Osteoblast (primary cell): ENCODE results near the gene LAMB4. TPM values are rescaled to one million over a fixed set of nuclear protein-coding genes. Genes with fewer than 3 reads are reported as not detected.

ENCODE experiments used
- DNase-seq: peaks from one replicate; pipeline ENCODE4 v3.0.0; 2011; ENCODE audit warnings: low spot score, mixed read lengths; ENCODE audit not compliant: insufficient read length; ENCODE audit errors: missing footprints
- H2AFZ ChIP-seq: 2 replicates; pipeline ENCODE4 v1.6.0; 2011; ENCODE audit warnings: mild to moderate bottlenecking, low read length
- H3K27ac ChIP-seq: 2 replicates; pipeline ENCODE4 v1.5.1; 2011; ENCODE audit warnings: mild to moderate bottlenecking, low read depth, low read length, moderate library complexity
- H3K27me3 ChIP-seq: 2 replicates; pipeline ENCODE4 v1.6.0; 2012; ENCODE audit warnings: mild to moderate bottlenecking, control low read depth, inconsistent platforms, low read length, moderate library complexity; ENCODE audit not compliant: insufficient read depth
- H3K36me3 ChIP-seq: 2 replicates; pipeline ENCODE4 v1.5.1; 2011; ENCODE audit warnings: mild to moderate bottlenecking, low read length, control low read depth, moderate library complexity; ENCODE audit not compliant: insufficient read depth
- H3K4me1 ChIP-seq: 2 replicates; pipeline ENCODE4 v1.5.1; 2011; ENCODE audit warnings: mild to moderate bottlenecking, low read length, control low read depth, moderate library complexity; ENCODE audit not compliant: insufficient read depth
- H3K4me2 ChIP-seq: 2 replicates; pipeline ENCODE4 v1.6.0; 2011; ENCODE audit warnings: mild to moderate bottlenecking, low read length; ENCODE audit not compliant: insufficient read depth
- H3K4me3 ChIP-seq: fragments of 200-600 bp; sonication (generic); 3 replicates; pipeline ENCODE4 v1.5.1; 2012; ENCODE audit warnings: mild to moderate bottlenecking, low read length, inconsistent platforms; ENCODE audit not compliant: insufficient read depth
- H3K79me2 ChIP-seq: 2 replicates; pipeline ENCODE4 v1.6.0; 2012; ENCODE audit warnings: mild to moderate bottlenecking, low read length, control low read depth, inconsistent platforms; ENCODE audit not compliant: insufficient read depth
- H3K9me3 ChIP-seq: 2 replicates; pipeline ENCODE4 v1.5.1; 2011; ENCODE audit warnings: low read depth, low read length, control low read depth
- H4K20me1 ChIP-seq: 2 replicates; pipeline ENCODE4 v1.6.0; 2012; ENCODE audit warnings: mild to moderate bottlenecking, low read length, control low read depth; ENCODE audit not compliant: insufficient read depth
- total RNA-seq: library from RNA; depleted of rRNA; stranded (reverse); fragments of >200 nt; gene quantifications from 2 replicates; pipeline ENCODE4 v1.2.3, GENCODE V29; 2012
- TF ChIP-seq, protein P1 (sequence below): IDR thresholded peaks from 2 replicates; pipeline ENCODE4 v1.5.1; 2011; ENCODE audit warnings: mild to moderate bottlenecking, low read depth, low read length, moderate library complexity; ENCODE audit errors: extremely low read depth

Gene LAMB4
- total RNA-seq, 1 donor: 0.36 TPM

GRCh38 chr7:108170251-108170650 lies 40.1 kb upstream of the LAMB4 start:
- H3K4me2 ChIP-seq: no peak overlapping the region
- no peaks in the 10 kb centered on the region for H3K36me3 ChIP-seq
- no peaks in the 10 kb centered on the region for H3K27me3 ChIP-seq
- H3K79me2 ChIP-seq: no peaks in the 10 kb centered on the region
- no peaks in the 10 kb centered on the region for H3K4me1 ChIP-seq
- no peak for DNase-seq
- no peak overlapping the region for H3K27ac ChIP-seq
- TF ChIP-seq, protein P1, sequence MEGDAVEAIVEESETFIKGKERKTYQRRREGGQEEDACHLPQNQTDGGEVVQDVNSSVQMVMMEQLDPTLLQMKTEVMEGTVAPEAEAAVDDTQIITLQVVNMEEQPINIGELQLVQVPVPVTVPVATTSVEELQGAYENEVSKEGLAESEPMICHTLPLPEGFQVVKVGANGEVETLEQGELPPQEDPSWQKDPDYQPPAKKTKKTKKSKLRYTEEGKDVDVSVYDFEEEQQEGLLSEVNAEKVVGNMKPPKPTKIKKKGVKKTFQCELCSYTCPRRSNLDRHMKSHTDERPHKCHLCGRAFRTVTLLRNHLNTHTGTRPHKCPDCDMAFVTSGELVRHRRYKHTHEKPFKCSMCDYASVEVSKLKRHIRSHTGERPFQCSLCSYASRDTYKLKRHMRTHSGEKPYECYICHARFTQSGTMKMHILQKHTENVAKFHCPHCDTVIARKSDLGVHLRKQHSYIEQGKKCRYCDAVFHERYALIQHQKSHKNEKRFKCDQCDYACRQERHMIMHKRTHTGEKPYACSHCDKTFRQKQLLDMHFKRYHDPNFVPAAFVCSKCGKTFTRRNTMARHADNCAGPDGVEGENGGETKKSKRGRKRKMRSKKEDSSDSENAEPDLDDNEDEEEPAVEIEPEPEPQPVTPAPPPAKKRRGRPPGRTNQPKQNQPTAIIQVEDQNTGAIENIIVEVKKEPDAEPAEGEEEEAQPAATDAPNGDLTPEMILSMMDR: no peak
- H2AFZ ChIP-seq: no peak overlapping the region
- no peak overlapping the region for H3K4me3 ChIP-seq
- no peaks in the 10 kb centered on the region for H3K9me3 ChIP-seq
- H4K20me1 ChIP-seq: no peaks in the 10 kb centered on the region

- TF ChIP-seq, protein P1: no peak
- H3K9me3 ChIP-seq: no peaks in the 10 kb centered on the region
- no peaks in the 10 kb centered on the region for H4K20me1 ChIP-seq
- no peaks in the 10 kb centered on the region for H3K4me1 ChIP-seq
- peak overlapping the region; percentile 70 for H2AFZ ChIP-seq
- H3K27ac ChIP-seq: no peak overlapping the region
- no peak for DNase-seq
- H3K4me3 ChIP-seq: peak overlapping the region; percentile 61
- H3K36me3 ChIP-seq: no peaks in the 10 kb centered on the region
- H3K4me2 ChIP-seq: peak overlapping the region; percentile 66
- no peaks in the 10 kb centered on the region for H3K79me2 ChIP-seq
- H3K27me3 ChIP-seq: no peaks in the 10 kb centered on the region
Observed at GRCh38 chr7:108167460-108167859, 37.3 kb upstream of the LAMB4 start.

DNA sequence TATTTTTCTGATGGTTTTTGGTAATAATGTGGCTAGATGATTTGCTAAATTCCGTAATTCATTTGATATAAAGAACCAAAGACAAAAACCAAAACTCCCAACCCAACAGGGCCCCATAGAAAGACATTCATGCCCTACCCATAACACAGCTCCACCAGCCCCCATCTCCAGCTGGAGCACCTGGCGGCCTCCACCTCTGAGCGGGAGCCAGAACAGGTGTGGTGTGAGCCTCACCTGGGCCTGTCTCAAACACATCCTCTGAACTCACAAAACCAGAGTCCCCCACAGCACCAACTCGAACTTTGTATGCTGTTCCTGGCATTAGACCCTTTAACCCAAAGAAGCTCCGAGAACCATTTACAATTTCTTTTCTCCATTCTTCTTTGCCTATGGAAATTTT lies 36.5 kb upstream of the LAMB4 start:
- TF ChIP-seq, protein P1: no peak
- no peak overlapping the region for H3K27ac ChIP-seq
- H3K4me2 ChIP-seq: no peak overlapping the region
- H3K9me3 ChIP-seq: no peaks in the 10 kb centered on the region
- H3K4me3 ChIP-seq: no peak overlapping the region
- no peaks in the 10 kb centered on the region for H3K27me3 ChIP-seq
- DNase-seq: no peak
- no peaks in the 10 kb centered on the region for H3K79me2 ChIP-seq
- H4K20me1 ChIP-seq: no peaks in the 10 kb centered on the region
- no peaks in the 10 kb centered on the region for H3K4me1 ChIP-seq
- no peak overlapping the region for H2AFZ ChIP-seq
- H3K36me3 ChIP-seq: no peaks in the 10 kb centered on the region

- no peaks in the 10 kb centered on the region for H4K20me1 ChIP-seq
- DNase-seq: no peak
- no peak overlapping the region for H2AFZ ChIP-seq
- H3K27ac ChIP-seq: no peak overlapping the region
- H3K4me2 ChIP-seq: no peak overlapping the region
- H3K27me3 ChIP-seq: no peaks in the 10 kb centered on the region
- H3K36me3 ChIP-seq: no peaks in the 10 kb centered on the region
- no peaks in the 10 kb centered on the region for H3K79me2 ChIP-seq
- no peaks in the 10 kb centered on the region for H3K4me1 ChIP-seq
- TF ChIP-seq, protein P1: no peak
- H3K9me3 ChIP-seq: no peaks in the 10 kb centered on the region
- H3K4me3 ChIP-seq: no peak overlapping the region
Observed at GRCh38 chr7:108165723-108166122, 35.6 kb upstream of the LAMB4 start.
